ENCODE data around the gene SCARF1. TPM values are rescaled to one million over a fixed set of nuclear protein-coding genes. Genes with fewer than 3 reads are reported as not detected.
A peak's percentile ranks its signal among the peaks of the same experiment; 100 is the strongest.

Gene SCARF1
- total RNA-seq, 1 experiment from 2014 or later: 0.12 TPM

GRCh38 chr17:1598399-1599095 lies 47.0 kb downstream of the SCARF1 start:
- no peak for DNase-seq (ENCODE audit: low read depth)

DNA sequence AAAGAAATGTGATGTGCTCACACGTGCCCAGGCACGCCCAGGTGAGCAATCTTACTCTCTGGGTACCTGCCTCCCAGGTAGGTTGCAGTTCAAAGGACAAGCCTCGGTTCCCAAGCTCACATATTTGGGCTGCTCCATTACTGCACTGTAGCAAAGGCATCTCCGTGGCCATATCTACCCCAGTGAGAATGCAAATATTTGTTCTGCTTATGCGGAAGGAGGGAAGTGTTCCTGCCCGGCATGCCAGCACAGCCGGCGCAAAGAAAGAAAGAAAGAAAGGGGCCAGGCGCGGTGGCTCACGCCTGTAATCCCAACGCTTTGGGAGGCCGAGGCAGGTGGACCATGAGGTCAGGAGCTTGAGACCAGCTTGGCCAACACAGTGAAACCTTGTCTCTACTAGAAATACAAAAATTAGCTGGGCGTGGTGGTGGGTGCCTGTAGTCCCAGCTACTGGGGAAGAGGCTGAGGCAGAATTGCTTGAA lies 47.6 kb downstream of the SCARF1 start:
- DNase-seq (ENCODE audit: low read depth): no peak

DNA sequence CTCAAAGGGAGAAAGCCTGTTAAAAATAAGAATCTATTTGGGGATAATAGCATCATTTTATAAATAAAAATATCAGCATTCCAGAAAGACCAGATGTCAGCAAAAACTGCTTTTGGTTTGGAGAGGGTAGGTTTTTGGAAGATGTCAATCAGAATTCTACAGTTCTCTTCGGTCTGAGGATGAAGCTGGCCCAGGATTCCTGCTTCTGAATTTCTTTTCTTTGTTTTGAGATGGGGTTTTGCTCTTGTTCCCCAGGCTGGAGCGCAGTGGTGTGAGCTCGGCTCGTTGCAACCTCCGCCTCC lies 52.0 kb downstream of the SCARF1 start:
- no peak for DNase-seq (ENCODE audit: low read depth)

GRCh38 chr17:1592751-1593629 lies 52.5 kb downstream of the SCARF1 start:
- no peak for DNase-seq (ENCODE audit: low read depth)

GRCh38 chr17:1591474-1592090 lies 54.0 kb downstream of the SCARF1 start:
- no peak for DNase-seq (ENCODE audit: low read depth)

- DNase-seq (ENCODE audit: low read depth): no peak
These were observed 54.6 kb downstream of the SCARF1 start for GRCh38 chr17:1590747-1591473.

DNA sequence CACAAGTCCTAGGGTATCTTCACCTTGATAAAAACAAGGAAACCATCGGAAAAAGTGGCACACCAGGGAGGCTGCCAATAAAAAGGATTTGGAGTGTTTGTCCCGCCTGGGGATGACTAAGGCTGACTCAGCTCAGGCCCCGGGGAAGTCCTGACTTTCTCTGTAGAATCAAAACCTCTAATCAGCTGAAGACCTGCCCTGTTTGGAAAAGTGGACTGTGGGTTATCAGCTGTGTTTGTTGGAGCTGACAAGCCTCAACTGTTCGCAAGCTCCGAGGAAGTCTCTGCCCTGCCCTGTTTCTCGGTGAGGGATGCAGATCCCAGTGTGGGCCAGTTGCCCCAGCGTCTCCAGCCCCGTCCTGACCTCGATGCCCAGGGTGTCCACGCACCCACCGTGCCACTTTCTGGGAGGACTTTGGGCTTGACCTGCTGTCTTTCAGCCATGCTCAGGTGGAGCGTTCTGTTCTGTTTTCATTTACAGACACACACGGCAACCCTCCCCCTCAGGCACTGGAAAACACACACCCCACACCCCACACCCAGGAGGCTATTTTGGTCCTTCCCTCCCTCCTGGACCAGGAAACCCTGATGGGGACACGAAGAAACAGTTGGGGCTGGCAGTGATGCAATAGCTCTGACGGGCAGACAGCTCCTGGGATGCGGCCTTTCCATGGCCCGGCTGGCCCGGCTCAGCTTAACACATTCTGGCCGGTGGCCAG lies 55.3 kb downstream of the SCARF1 start:
- DNase-seq (ENCODE audit: low read depth): peak; percentile 92

GRCh38 chr17:1588821-1589585 lies 56.5 kb downstream of the SCARF1 start:
- DNase-seq (ENCODE audit: low read depth): no peak

GRCh38 chr17:1584167-1584566 lies 61.4 kb downstream of the SCARF1 start:
- DNase-seq (ENCODE audit: low read depth): no peak

Other genes starting within 250 kb of the SCARF1 start
- 337 and 342 TPM in 2 replicates for gene YWHAE, start 245.5 kb downstream of the SCARF1 start, total RNA-seq (2014; rRNA removed; shearing (Covaris generic))
- 62.6 and 67.6 TPM in 2 replicates for gene CRK, start 189.5 kb downstream of the SCARF1 start, total RNA-seq (2014; rRNA removed; shearing (Covaris generic))
- 58.2 and 62.9 TPM in 2 replicates for gene MYO1C, start 153.0 kb downstream of the SCARF1 start, total RNA-seq (2014; rRNA removed; shearing (Covaris generic))
- gene INPP5K, start 129.1 kb downstream of the SCARF1 start, total RNA-seq (2014; rRNA removed; shearing (Covaris generic)): 20.9 and 22.1 TPM in 2 replicates
- 11.4 and 13.6 TPM in 2 replicates for gene PITPNA, start 82.9 kb downstream of the SCARF1 start, total RNA-seq (2014; rRNA removed; shearing (Covaris generic))
- gene SLC43A2, start 16.9 kb downstream of the SCARF1 start, total RNA-seq (2014; rRNA removed; shearing (Covaris generic)): 2.2 and 2.5 TPM in 2 replicates
- 8.8 and 9.1 TPM in 2 replicates for gene RILP, start 4.1 kb upstream of the SCARF1 start, total RNA-seq (2014; rRNA removed; shearing (Covaris generic))
- 65.7 and 69.7 TPM in 2 replicates for gene PRPF8, start 39.1 kb upstream of the SCARF1 start, total RNA-seq (2014; rRNA removed; shearing (Covaris generic))
- gene TLCD2, start 64.6 kb upstream of the SCARF1 start, total RNA-seq (2014; rRNA removed; shearing (Covaris generic)): 0.39 and 0.48 TPM in 2 replicates
- gene WDR81, start 79.0 kb upstream of the SCARF1 start, total RNA-seq (2014; rRNA removed; shearing (Covaris generic)): 5.3 and 8.2 TPM in 2 replicates
- gene SERPINF2, start 97.1 kb upstream of the SCARF1 start, total RNA-seq (2014; rRNA removed; shearing (Covaris generic)): under 0.01 and 0.24 TPM in 2 replicates
- gene SERPINF1, start 116.3 kb upstream of the SCARF1 start, total RNA-seq (2014; rRNA removed; shearing (Covaris generic)): 127 and 150 TPM in 2 replicates
- 5.6 and 6.2 TPM in 2 replicates for gene SMYD4, start 184.2 kb upstream of the SCARF1 start, total RNA-seq (2014; rRNA removed; shearing (Covaris generic))
- gene RPA1, start 184.3 kb upstream of the SCARF1 start, total RNA-seq (2014; rRNA removed; shearing (Covaris generic)): 21.6 and 23.6 TPM in 2 replicates

All from RPMI7951 (cell line).